ENCODE results near the gene CAMTA1. TPM values are rescaled to one million over a fixed set of nuclear protein-coding genes. Genes with fewer than 3 reads are reported as not detected.
A peak's percentile ranks its signal among the peaks of the same experiment; 100 is the strongest.
"Not testable (repeated sequence)": the region's sequence is repeated elsewhere in the genome, so short reads cannot be mapped to it uniquely, and the experiment has no call there.

Gene CAMTA1
- total RNA-seq, 1 donor from 2014 or later = 51.8 TPM

GRCh38 chr1:7135493-7135892, 350.2 kb downstream of the CAMTA1 start:
- DNase-seq (ENCODE audit: low spot score) = no peak

- DNase-seq (ENCODE audit: low spot score) = no peak
Observed at GRCh38 chr1:7136166-7136953, 351.1 kb downstream of the CAMTA1 start.

- no peak for DNase-seq (ENCODE audit: low spot score)
Observed at GRCh38 chr1:7140251-7140650, 355.0 kb downstream of the CAMTA1 start.

GRCh38 chr1:7145947-7146346, 360.7 kb downstream of the CAMTA1 start:
- no peak for DNase-seq (ENCODE audit: low spot score)

- no peak for DNase-seq (ENCODE audit: low spot score)
Observed at GRCh38 chr1:7146710-7147109, 361.5 kb downstream of the CAMTA1 start.

GRCh38 chr1:7147581-7148282, 362.5 kb downstream of the CAMTA1 start:
- DNase-seq (ENCODE audit: low spot score) = not testable (repeated sequence)

- DNase-seq (ENCODE audit: low spot score) = no peak
Observed at GRCh38 chr1:7149080-7149838, 364.0 kb downstream of the CAMTA1 start.

GRCh38 chr1:7150724-7151280, 365.5 kb downstream of the CAMTA1 start:
- no peak for DNase-seq (ENCODE audit: low spot score)

GRCh38 chr1:7151978-7152377, 366.7 kb downstream of the CAMTA1 start:
- DNase-seq (ENCODE audit: low spot score) = no peak

- no peak for DNase-seq (ENCODE audit: low spot score)
Observed at GRCh38 chr1:7152655-7153054, 367.4 kb downstream of the CAMTA1 start.

- no peak for DNase-seq (ENCODE audit: low spot score)
Observed at GRCh38 chr1:7153464-7153863, 368.2 kb downstream of the CAMTA1 start.

GRCh38 chr1:7159116-7159781, 374.0 kb downstream of the CAMTA1 start:
- DNase-seq (ENCODE audit: low spot score) = peak; percentile 8

- not testable (repeated sequence) for DNase-seq (ENCODE audit: low spot score)
Observed at GRCh38 chr1:7168554-7168953, 383.3 kb downstream of the CAMTA1 start.

GRCh38 chr1:7171168-7171567, 385.9 kb downstream of the CAMTA1 start:
- DNase-seq (ENCODE audit: low spot score) = no peak

GRCh38 chr1:7171574-7171973, 386.3 kb downstream of the CAMTA1 start:
- no peak for DNase-seq (ENCODE audit: low spot score)

GRCh38 chr1:7172804-7173203, 387.6 kb downstream of the CAMTA1 start:
- no peak for DNase-seq (ENCODE audit: low spot score)

GRCh38 chr1:7174561-7174960, 389.3 kb downstream of the CAMTA1 start:
- DNase-seq (ENCODE audit: low spot score) = peak; percentile 83

- DNase-seq (ENCODE audit: low spot score) = peak; percentile 69
Observed at GRCh38 chr1:7174980-7175906, 390.0 kb downstream of the CAMTA1 start.

GRCh38 chr1:7177021-7177420, 391.8 kb downstream of the CAMTA1 start:
- DNase-seq (ENCODE audit: low spot score) = no peak

Data from mesenteric fat pad (tissue), 1 donor.